OCI-LY1 (cell line): ENCODE data around the gene NTSR1.

ENCODE experiments used
- EZH2 ChIP-seq: fragments of 200-600 bp; sonication (generic), shearing (Covaris generic); IDR thresholded peaks from 2 replicates; pipeline ENCODE4 v1.8.0; 2017; ENCODE audit warnings: borderline replicate concordance, mixed run types, mild to moderate bottlenecking, antibody characterized with exemption, low read length, moderate library complexity, mixed read lengths
- TF ChIP-seq, protein P1 (sequence below): fragments of 200-600 bp; sonication (generic), shearing (Covaris generic); IDR thresholded peaks from 2 replicates; pipeline ENCODE4 v1.5.1; 2017; ENCODE audit warnings: mild to moderate bottlenecking, antibody characterized with exemption, low read length, moderate library complexity, mixed read lengths

DNA sequence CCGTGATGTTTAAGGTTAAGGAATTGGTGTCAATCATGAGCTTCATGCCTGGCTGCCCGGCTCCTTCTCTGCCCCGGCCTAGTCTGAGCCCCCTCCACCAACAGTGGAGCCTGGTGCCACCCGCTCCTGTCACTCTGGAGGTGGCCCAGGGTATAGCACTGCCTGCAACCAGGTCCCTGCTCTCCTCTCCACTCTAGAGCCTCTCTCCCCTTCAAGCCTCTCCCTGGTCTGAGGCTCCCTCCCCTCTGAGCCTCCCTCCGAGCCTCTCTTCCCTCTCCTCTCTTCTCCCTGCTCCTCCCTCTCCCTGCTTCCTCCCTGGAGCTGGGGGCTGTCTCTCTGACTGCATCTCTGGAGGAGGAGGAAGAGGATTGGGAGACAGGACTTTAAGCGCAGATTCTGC is 56.4 kb downstream of the NTSR1 start:
- TF ChIP-seq, protein P1, sequence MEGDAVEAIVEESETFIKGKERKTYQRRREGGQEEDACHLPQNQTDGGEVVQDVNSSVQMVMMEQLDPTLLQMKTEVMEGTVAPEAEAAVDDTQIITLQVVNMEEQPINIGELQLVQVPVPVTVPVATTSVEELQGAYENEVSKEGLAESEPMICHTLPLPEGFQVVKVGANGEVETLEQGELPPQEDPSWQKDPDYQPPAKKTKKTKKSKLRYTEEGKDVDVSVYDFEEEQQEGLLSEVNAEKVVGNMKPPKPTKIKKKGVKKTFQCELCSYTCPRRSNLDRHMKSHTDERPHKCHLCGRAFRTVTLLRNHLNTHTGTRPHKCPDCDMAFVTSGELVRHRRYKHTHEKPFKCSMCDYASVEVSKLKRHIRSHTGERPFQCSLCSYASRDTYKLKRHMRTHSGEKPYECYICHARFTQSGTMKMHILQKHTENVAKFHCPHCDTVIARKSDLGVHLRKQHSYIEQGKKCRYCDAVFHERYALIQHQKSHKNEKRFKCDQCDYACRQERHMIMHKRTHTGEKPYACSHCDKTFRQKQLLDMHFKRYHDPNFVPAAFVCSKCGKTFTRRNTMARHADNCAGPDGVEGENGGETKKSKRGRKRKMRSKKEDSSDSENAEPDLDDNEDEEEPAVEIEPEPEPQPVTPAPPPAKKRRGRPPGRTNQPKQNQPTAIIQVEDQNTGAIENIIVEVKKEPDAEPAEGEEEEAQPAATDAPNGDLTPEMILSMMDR, result no peak
- TF ChIP-seq EZH2, result no peak
